DLD1 (cell line): ENCODE data around the gene PSPH.
"Not testable (repeated sequence)": the region's sequence is repeated elsewhere in the genome, so short reads cannot be mapped to it uniquely, and the experiment has no call there.

Experiments
- in situ Hi-C: cut with HindIII; loops from 2 replicates; pipeline ENCODE4 v1.10.0; 2017; ENCODE audit warnings: low sequenced_read_pairs

PSPH gene

GRCh38 chr7:56063500-56063881, 12.2 kb upstream of the PSPH start:
- in situ Hi-C loops = no loop called here

DNA sequence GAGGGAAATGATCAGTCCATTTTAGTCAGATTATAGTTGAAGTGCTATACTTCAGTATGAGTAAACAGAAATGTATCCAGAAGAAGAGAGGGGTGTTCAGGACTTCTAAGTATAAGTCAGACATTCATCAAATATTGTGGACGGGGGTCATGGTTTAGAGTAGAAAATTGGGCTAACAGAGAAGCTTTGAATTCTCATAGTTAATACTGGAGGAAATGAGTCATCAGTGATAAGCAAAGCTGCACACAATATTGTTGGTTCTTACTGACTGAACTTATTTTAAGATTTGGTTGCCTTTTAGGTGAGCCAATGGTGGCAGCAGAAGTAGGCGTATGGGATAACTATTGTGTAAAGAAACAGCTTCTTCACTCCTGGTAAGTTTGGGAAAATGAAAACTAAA, 11.1 kb upstream of the PSPH start:
- in situ Hi-C loops = no loop called here

- in situ Hi-C loops = no loop called here
Measured at GRCh38 chr7:56053993-56054392, 2.7 kb upstream of the PSPH start.

DNA sequence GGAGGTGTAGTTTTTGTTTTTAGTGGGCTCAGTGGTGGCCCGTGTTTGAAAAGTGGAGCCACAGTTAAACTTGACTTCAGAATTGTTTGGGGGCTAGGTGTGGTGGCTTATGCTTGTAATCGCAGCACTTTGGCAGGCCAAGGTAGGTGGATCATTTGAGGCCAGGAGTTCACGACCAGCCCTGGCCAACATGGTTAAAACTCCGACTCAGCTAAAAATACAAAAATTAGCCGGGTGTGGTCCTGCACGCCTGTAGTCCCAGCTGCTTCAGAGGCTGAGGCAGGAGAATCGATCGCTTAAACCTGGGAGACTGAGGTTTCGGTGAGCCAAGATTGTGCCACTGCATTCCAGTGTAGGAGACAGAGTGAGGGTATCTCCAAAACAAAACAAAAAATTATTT, 2.1 kb upstream of the PSPH start:
- in situ Hi-C loops = no loop called here

- in situ Hi-C loops = no loop called here
Measured at GRCh38 chr7:56051053-56051338, 248 bp downstream of the PSPH start.

- in situ Hi-C loops = not testable (repeated sequence)
Measured at GRCh38 chr7:56048763-56049162, 2.5 kb downstream of the PSPH start.

- in situ Hi-C loops = no loop called here
Measured at GRCh38 chr7:56048245-56048644, 3.0 kb downstream of the PSPH start.

DNA sequence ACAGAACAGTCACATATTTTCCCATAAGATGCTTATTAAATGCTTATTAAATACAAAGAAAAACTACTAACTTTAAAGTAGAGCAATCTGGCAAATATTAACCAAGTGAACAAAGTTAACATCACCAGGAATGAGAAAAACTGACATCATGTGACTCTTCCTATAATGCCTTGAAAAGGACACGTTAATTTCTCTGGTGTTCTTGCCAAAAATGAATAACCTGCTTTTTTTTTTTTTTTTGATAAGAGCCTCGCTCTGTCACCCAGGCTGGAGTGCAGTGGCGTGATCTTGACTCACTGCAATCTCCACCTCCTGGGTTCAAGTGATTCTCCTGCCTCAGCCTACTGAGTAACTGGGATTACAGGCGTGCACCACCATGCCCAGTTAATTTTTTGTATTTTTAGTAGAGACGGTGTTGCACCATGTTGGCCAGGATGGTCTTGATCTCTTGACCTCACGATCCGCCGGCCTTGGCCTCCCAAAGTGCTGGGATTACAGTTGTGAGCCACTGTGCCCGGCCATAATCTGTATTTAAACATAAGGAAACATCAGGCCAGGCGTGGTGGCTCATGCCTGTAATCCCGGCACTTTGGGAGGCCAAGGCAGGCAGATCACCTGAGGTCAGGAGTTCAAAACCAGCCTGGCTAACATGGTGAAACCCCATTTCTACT, 3.7 kb downstream of the PSPH start:
- in situ Hi-C loops = not testable (repeated sequence)

DNA sequence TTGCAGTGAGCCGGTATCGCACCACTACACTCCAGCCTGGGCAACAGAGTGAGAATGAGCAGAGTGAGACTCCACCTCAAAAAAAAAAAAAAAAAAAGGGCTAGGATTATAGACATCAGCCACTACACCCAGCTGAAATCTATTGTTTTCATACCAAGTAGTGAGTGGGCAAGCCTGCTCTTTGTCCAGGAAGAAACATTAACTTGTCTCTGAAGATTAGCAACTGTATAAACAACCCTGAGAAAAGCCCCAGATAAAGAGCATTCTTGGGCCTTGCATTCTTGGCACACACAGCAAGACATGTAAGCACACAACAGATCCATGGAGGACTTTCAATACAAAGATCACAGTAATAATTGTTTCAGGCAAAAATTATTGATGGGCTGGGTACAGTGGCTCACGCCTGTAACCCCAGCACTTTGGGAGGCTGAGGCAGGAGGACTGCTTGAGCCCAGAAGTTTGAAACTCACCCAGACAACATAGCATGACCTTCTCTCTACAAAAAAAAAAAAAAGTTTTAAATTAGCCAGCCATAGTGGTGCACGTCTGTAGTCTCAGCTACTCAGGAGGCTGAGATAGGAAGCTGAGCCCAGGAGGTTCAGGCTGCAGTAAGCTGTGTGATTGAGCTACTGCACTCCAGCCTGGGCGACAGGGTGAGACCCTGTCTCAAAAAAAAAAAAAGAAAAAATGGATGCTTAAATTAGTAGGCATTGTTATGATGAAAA, 4.4 kb downstream of the PSPH start:
- in situ Hi-C loops = no loop called here

DNA sequence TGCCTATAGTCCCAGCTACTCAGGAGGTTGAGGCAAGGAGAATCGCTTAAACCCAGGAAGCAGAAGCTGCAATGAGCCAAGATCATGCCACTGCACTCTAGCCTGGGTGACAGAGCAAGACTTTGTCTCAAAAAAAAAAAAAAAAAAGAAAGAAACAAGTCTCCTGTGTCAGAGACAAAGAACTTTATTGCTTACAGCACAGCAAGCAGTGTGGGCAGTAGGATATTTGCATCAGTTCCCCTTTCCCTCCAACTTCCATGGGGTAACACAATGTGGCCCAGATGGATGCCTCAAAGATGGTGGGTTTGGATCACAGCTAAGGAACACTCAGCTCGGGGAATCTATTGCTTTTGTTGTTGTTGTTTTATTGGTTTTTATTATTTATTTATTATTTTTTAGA, 5.5 kb downstream of the PSPH start:
- in situ Hi-C loops = not testable (repeated sequence)

DNA sequence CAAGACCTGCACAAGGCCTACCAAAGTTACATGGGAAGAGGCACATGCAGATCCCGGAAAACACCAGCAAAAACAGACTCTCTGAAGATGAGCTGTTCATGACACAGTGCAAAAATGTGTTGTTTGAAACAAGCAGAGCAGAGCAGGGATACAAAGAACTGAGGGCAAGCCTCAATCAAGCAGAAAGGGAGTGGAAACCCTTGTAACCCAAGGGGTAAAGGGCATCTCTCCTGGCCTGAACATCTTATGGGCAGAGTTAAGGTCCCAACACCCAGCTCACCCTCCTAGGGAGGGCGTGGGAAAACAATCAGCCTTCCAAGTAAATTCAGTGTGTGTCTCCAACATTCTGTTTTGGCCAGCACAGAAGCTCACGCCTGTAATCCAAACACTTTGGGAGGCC, 10.5 kb downstream of the PSPH start:
- in situ Hi-C loops = no loop called here

DNA sequence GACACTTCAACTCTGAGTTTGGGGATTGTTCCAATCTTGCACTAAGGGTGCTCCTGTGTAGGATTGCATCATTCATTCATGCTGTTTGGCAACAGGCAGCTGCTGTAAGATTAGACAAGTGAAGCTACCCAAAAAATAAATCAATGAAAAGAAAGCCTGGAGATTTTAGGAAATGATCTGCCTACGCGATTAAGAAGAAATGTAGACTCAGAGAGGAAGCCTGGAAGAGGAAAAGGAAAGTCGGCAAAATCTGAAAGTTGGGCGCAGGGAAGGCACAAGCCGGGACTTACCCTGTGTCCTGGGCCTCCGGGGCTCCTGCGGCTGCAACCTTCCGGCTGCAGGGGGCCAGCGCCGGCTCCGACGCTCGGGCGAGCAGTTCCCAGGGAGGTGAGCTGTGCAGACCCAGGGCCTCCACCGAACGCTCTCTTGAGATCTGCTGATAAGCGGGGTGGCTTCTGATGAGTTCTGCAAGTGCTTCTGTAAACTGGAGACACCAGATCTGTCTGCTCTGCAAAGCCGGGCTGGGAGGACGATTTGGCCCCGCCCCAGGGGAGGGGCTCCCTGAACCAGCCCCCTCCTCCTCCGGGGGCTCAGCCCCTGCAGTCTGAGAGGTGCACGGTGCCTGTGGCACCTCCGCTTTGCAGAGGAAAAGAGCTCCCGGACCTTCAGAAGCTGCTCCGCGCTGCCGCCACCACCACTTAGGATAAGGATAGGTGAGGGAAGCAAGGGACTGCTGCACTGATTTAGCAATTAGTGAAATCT, 17.4 kb downstream of the PSPH start:
- in situ Hi-C loops = no loop called here

GRCh38 chr7:56032578-56032977, 18.7 kb downstream of the PSPH start:
- in situ Hi-C loops = not testable (repeated sequence)

DNA sequence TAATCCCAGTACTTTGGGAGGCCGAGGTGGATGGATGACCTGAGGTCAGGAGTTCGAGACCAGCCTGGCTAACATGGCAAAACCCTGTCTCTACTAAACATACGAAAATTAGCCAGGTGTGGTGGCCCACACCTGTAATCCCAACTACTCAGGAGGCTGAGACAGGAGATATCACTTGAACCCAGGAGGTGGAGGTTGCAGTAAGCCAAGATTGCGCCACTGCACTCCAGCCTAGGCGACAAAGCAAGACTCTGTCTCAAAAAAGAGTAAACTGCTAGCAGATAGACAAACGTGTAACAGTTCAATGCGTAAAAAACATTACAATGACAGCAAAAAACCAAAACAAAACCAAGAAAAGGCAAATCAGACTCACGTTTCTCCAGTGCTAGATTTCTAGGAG, 19.7 kb downstream of the PSPH start:
- in situ Hi-C loops = not testable (repeated sequence)

DNA sequence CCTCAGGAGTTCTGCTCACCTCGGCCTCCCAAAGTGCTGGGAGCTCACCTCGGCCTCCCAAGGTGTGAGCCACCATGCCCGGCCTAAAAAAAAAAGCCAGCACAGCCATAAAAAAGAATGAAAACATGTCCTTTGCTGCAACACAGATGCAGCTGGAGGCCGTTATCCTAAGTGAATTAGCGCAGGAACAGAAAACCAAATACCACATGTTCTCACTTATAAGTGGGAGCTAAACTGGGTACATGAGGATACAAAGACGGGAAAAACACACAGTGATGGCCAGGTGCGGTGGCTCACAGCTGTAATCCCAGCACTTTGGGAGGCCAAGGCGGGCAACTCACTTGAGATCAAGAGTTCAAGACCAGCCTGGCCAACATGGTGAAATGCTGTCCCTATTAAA, 20.9 kb downstream of the PSPH start:
- in situ Hi-C loops = no loop called here

DNA sequence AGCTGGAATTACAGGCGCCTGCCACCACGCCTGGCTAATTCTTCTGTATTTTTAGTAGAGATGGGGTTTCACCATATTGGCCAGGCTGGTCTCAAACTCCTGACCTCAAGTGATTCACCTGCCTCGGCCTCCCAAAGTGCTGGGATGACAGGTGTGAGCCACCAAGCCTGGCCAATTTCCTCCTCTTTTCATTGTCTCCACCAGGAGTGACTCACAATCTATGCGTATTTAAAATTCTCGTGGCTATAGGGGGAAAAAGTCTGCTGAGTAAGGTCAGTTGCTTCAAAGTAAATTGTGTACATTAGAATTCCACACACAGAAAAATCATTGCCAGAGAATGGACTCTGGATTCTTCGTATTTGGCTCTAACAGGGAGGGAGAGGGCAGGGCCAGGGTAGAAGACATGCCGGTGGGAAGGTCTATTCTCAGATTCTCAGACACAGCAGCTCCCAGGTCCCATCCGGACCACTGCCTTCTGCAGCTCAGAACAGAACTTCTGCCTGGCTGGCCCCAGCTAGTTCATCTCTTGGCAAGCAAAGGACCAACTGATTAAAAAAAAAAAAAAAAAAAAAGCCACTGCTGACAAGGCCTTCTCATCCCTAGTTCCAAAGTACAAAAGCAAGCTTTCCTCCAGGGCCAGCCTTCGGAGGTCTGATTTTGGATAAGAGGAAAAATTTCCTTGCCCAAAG, 22.2 kb downstream of the PSPH start:
- in situ Hi-C loops = no loop called here

- in situ Hi-C loops = no loop called here
Measured at GRCh38 chr7:56026538-56026937, 24.7 kb downstream of the PSPH start.

GRCh38 chr7:56023500-56023899, 27.7 kb downstream of the PSPH start:
- in situ Hi-C loops = no loop called here

DNA sequence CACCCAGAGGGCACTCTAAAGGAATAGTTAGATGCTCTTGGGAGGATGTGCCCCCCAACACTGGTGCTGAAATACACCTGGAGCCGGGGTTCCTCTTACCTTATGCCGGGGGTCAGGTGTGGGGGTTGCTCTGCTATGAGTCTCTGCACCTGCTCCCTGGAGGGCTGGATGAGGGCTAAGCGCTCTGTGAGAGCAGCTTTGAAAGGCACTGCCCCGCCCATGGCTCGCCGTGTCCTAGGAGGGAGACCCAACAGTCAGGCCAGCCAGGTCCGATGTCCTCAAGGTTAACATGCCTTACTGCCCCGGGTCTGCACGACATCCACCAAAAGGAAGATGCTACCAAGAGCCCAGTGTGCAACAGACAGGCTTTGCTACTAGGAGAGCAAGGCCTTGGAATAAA, 31.7 kb downstream of the PSPH start:
- in situ Hi-C loops = no loop called here

DNA sequence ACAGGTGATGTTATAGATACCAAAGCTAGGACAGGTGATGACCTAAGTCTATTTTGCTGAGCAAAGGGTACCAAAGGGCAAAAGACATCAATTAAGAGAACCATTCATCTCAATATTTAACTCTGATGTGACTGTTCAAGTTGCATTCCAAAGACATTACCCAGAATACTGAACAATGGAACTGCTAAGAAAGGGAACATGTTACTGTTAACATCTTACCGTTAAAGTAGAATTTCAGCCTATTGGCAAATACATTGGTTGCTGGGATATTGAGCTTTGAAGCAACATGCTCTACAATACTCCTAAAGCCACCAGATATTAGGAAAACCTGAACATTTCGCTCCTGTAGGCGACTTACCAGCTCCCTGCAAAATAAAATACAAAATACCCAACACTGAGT, 34.2 kb downstream of the PSPH start:
- in situ Hi-C loops = not testable (repeated sequence)

DNA sequence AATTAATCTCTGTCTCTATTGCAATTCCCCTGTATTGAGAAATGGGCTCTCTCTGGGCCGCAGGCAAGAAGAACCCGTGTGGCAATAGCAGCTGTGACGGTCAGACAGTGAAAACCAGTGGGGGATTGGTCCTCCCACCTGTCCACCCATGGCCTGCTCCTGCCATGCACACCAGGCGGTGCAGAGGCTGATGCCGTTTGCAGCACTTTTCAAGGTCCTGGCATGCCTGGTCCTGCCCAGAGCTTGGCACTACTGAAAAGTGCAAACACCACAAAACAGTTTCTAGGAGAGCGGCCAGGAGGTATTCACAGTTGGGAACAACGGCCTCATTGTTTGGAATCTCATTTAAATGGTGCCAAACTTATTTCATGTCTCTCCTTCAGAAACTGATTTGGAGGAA, 41.5 kb downstream of the PSPH start:
- in situ Hi-C loops = no loop called here

DNA sequence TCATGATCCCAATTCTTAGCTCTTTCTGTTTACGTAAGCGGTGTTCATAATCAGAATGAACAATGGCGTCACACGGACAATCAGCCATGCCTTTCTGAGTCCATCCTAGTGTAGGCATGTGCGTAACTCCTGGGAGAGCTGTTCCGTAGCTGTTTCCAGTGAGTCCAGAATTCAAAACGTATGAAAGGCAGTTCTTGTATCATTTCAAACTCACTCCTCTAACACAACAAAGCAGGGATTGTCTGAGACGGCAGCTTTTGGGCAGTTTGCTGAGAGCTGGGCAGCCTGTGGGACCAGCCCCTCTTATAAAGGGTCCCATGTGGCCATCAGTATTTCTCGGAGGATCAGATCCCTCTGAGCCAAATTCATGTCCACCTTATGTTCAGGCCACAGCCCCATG, 43.4 kb downstream of the PSPH start:
- in situ Hi-C loops = no loop called here
